ENCODE measurements around the gene C9orf152.

C9orf152 gene

GRCh38 chr9:110180511-110181434 is 27.2 kb downstream of the C9orf152 start:
- DNase-seq (ENCODE audit: low read depth) = no peak
- TF ChIP-seq CTCF (IDR thresholded peaks at IDR 0.05; ENCODE audit: low read depth, low read length, missing control alignments) = no peak
- H3K4me3 ChIP-seq (ENCODE audit: low read depth, low read length) = no peak overlapping the region

DNA sequence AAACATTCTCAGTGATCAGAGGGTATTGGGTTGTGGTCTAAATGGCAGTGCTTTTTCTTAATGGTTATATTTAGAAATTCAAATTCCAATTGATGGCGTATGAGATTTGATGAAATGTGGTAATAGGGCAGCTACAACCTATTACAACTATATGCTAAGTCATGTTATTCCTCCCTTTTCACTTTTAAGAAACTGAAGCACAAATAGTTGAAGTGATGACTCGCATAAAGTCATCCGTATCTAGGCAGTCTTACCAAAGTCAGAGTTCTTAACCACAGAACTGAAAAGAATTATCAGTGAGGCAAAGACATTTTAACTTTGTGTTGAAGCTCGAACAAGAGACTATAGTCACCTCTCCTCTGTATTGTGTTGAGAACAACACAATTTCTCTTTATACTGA is 28.2 kb downstream of the C9orf152 start:
- no peak for TF ChIP-seq CTCF (IDR thresholded peaks at IDR 0.05; ENCODE audit: low read depth, low read length, missing control alignments)
- no peak overlapping the region for H3K4me3 ChIP-seq (ENCODE audit: low read depth, low read length)
- no peak for DNase-seq (ENCODE audit: low read depth)

DNA sequence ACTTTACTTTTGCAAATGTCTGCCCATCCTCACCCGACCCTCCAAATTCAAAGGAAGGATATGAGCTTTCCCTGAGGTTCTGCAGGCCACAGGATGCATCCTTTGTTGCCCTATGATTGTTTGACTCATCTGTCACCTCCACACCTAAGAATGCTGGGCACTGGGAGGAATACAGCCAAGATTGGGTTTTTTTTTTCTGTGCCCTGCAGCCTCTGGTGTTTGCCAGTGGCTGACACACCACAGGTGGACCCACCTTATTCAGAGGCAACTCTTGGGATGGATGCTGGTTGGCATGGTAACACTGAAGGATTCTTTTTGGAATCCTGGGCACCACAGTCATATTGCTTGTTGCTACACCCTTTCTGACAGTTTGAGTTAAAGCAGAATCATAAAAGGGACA is 29.7 kb downstream of the C9orf152 start:
- no peak for TF ChIP-seq CTCF (IDR thresholded peaks at IDR 0.05; ENCODE audit: low read depth, low read length, missing control alignments)
- H3K4me3 ChIP-seq (ENCODE audit: low read depth, low read length) = no peak overlapping the region
- DNase-seq (ENCODE audit: low read depth) = no peak

GRCh38 chr9:110175275-110175968 is 32.5 kb downstream of the C9orf152 start:
- H3K4me3 ChIP-seq (ENCODE audit: low read depth, low read length) = no peak overlapping the region
- TF ChIP-seq CTCF (IDR thresholded peaks at IDR 0.05; ENCODE audit: low read depth, low read length, missing control alignments) = no peak
- no peak for DNase-seq (ENCODE audit: low read depth)

- DNase-seq (ENCODE audit: low read depth) = no peak
- H3K4me3 ChIP-seq (ENCODE audit: low read depth, low read length) = no peak overlapping the region
- TF ChIP-seq CTCF (IDR thresholded peaks at IDR 0.05; ENCODE audit: low read depth, low read length, missing control alignments) = no peak
These were observed 34.7 kb downstream of the C9orf152 start for GRCh38 chr9:110173322-110173642.

GRCh38 chr9:110170357-110171257 is 37.4 kb downstream of the C9orf152 start:
- no peak for DNase-seq (ENCODE audit: low read depth)
- TF ChIP-seq CTCF (IDR thresholded peaks at IDR 0.05; ENCODE audit: low read depth, low read length, missing control alignments) = no peak
- no peak overlapping the region for H3K4me3 ChIP-seq (ENCODE audit: low read depth, low read length)

Data from GM12864 (cell line).